Memory B cell (primary cell): ENCODE data around the gene KMT2C.

ENCODE experiments used
- ATAC-seq: fragments of 150-1000 bp; cut with Tn5 transposase; 2 replicates; pipeline ENCODE4 v1.10.0; 2021; ENCODE audit warnings: low read depth, mild to moderate bottlenecking, moderate library complexity
- DNase-seq, 2 donors: peaks; one replicate each; pipeline ENCODE4 v3.0.0; 2022; ENCODE audit warnings: low spot score in 2 of 2
- H3K27ac Mint-ChIP-seq: one replicate; pipeline ENCODE4 v1.8.0; 2022; ENCODE audit warnings: mild to moderate bottlenecking, moderate library complexity, mixed read lengths
- H3K27me3 Mint-ChIP-seq: one replicate; pipeline ENCODE4 v1.8.0; 2022; ENCODE audit warnings: mixed read lengths
- H3K36me3 Mint-ChIP-seq: one replicate; pipeline ENCODE4 v1.8.0; 2022; ENCODE audit warnings: mild to moderate bottlenecking, mixed read lengths
- H3K4me1 Mint-ChIP-seq: one replicate; pipeline ENCODE4 v1.8.0; 2022; ENCODE audit warnings: mixed read lengths
- H3K4me3 Mint-ChIP-seq: one replicate; pipeline ENCODE4 v1.8.0; 2022; ENCODE audit warnings: mild to moderate bottlenecking, moderate library complexity, mixed read lengths
- H3K9me3 Mint-ChIP-seq: one replicate; pipeline ENCODE4 v1.8.0; 2022; ENCODE audit warnings: mixed read lengths

KMT2C gene

DNA sequence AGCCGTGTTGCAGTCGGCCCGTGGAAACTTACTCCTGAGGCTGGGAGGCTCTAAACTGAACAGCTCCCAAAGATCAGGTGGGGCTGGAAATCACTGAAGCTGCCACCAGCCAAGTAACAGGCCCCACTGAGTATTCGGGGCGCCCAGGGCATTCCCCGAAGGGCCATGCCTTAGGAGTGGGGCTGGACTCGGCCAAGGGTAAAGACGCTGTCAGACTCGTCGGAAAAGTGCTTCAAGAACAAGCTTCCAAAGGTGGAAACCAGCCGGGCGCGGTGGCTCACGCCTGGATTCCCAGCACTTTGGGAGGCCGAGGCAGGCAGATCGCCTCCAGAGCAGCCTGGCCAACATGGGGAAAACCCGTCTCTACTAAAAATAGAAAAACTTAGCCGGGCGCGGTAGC, 307.6 kb downstream of the KMT2C start:
- peaks cover 43% of the 10 kb centered on the region for H3K36me3 Mint-ChIP-seq

DNA sequence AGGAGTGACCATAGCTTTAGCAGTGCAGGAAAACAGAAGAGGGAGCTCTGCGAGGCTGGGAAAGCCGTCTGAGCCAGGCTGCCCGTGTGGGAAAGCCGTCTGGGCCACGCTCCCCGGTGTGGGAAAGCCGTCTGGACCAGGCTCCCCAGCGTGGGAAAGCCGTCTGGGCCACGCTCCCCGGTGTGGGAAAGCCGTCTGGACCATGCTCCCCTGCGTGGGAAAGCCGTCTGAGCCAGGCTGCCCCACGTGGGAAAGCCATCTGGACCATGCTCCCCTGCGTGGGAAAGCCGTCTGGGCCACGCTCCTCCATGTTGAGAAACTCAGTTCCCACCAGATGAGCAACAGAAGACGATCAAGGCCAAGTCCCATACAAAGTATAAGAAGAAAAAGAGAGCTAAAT, 308.6 kb downstream of the KMT2C start:
- no peak overlapping the region for H3K4me3 Mint-ChIP-seq
- peak overlapping the region; percentile 82 for H3K27ac Mint-ChIP-seq
- peaks cover 53% of the 10 kb centered on the region for H3K36me3 Mint-ChIP-seq
- H3K4me1 Mint-ChIP-seq, result no peaks in the 10 kb centered on the region
- DNase-seq (no peak), ATAC-seq (no peak)
- peaks cover 3% of the 10 kb centered on the region for H3K9me3 Mint-ChIP-seq
- H3K27me3 Mint-ChIP-seq, result no peaks in the 10 kb centered on the region

More for the DNA sequence above, 307.6 kb downstream of the KMT2C start:
- ATAC-seq (no peak), DNase-seq (no peak)
- H3K4me3 Mint-ChIP-seq, result no peak overlapping the region
- H3K9me3 Mint-ChIP-seq, result peaks cover 3% of the 10 kb centered on the region
- no peaks in the 10 kb centered on the region for H3K27me3 Mint-ChIP-seq
- no peaks in the 10 kb centered on the region for H3K4me1 Mint-ChIP-seq
- no peak overlapping the region for H3K27ac Mint-ChIP-seq

DNA sequence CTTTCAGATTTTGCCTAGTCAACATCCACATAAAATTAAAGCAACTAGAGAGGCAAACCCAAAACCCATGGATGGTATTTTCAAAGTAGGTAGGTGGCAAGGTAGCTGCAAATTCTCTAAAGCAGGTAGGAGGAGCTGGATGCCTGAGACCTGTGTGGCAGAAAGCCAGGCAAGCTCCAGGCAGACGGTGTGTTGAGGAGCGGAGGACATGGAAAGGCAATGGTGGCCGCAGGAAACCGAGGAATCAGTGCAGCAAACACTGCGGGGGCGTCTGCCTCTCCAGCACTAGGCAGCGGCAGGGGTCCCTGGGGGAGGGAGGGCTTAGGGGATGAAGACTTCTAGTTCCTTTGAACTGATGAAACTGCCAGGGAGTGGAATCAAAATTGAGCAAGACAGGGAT, 309.1 kb downstream of the KMT2C start:
- Mint-ChIP-seq H3K27ac (peak overlapping the region; percentile 82), H3K4me1 (no peaks in the 10 kb centered on the region), H3K9me3 (peaks cover 3% of the 10 kb centered on the region), H3K36me3 (peaks cover 57% of the 10 kb centered on the region), H3K27me3 (no peaks in the 10 kb centered on the region), H3K4me3 (no peak overlapping the region)
- no peak for ATAC-seq
- DNase-seq, result no peak

DNA sequence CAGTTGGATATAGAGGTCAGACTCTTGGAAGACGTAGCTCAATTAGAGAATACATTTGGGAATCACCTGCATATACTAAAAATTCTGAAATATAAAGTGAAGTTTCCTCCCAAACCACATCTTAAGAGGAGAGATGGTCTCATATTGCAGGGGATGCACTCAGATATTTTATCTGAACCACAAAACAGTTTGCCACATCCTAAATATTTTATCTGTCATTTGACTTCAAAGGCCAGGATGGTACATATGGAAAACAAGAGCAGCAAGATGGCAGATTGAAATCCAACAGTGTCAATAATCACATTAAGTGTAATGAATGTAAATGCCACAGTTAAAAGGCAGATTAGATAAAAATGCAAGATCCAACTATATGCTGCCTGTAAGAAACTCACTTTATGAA, 313.3 kb downstream of the KMT2C start:
- DNase-seq (no peak), ATAC-seq (no peak)
- H3K4me3 Mint-ChIP-seq, result no peak overlapping the region
- H3K9me3 Mint-ChIP-seq, result peaks cover 2% of the 10 kb centered on the region
- H3K27ac Mint-ChIP-seq, result no peak overlapping the region
- no peaks in the 10 kb centered on the region for H3K4me1 Mint-ChIP-seq
- no peaks in the 10 kb centered on the region for H3K27me3 Mint-ChIP-seq
- H3K36me3 Mint-ChIP-seq, result peaks cover 63% of the 10 kb centered on the region

DNA sequence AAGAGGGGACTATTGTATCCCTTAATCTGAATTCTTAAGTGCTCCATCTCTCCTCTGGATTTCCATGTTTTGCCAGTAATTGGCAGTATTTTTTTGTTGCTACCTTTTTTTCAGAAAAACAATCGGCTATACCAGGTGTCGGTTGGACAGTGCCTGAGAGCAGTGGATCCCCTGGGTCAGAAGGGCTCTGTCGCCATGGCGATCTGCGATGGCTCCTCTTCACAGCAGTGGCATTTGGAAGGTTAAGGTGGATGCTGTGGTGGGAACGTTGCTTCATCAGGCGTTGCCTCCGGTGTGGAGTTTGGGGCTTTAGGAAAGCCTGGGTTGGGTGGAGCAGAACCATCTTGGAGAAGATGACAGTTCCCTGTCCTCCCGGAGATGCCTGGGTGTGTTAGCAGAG, 314.4 kb downstream of the KMT2C start:
- Mint-ChIP-seq H3K27me3 (no peaks in the 10 kb centered on the region), H3K4me3 (no peak overlapping the region), H3K27ac (no peak overlapping the region), H3K4me1 (no peaks in the 10 kb centered on the region), H3K36me3 (peaks cover 54% of the 10 kb centered on the region), H3K9me3 (peaks cover 2% of the 10 kb centered on the region)
- ATAC-seq (no peak), DNase-seq (no peak)

DNA sequence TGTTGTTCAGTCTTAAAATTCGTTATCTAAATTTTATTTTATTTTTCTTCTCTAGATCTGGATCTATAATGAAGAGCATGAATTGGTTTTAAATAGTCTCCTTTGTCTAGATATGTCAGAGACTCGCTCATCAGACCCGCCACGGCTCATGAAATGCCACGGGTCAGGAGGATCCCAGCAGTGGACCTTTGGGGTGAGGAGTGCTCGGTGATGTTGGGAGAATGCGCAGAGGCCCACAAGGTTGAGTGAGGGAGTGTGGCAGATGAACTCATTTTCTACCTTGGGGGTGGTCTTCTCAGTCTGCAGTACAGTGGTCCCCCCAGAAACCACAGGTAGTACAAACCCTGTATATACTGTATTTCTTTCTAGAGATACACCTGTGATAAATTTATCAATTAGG, 315.0 kb downstream of the KMT2C start:
- no peak for DNase-seq
- H3K4me1 Mint-ChIP-seq, result no peaks in the 10 kb centered on the region
- peaks cover 2% of the 10 kb centered on the region for H3K9me3 Mint-ChIP-seq
- no peak overlapping the region for H3K27ac Mint-ChIP-seq
- peaks cover 55% of the 10 kb centered on the region for H3K36me3 Mint-ChIP-seq
- no peak for ATAC-seq
- no peak overlapping the region for H3K4me3 Mint-ChIP-seq
- H3K27me3 Mint-ChIP-seq, result no peaks in the 10 kb centered on the region

DNA sequence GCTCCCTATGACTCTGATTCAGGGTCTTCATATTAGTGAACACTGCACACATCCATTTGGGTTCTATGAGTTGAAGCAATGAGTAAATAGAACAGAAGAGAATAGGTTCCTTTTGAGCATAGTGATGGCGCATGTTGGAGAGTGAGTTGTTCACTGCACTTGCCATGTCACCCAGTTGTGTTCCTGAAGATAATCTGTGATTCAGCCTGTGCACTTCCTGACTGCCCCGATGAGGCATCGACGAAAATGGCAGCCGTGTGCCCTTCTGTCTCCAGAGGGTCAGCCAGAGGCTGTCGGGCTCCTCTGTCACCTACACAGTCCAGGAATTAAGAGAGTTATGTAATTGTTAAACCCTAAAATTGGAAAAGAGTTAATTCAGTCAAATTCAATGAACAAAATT, 315.6 kb downstream of the KMT2C start:
- Mint-ChIP-seq H3K4me3 (no peak overlapping the region), H3K27ac (no peak overlapping the region)

DNA sequence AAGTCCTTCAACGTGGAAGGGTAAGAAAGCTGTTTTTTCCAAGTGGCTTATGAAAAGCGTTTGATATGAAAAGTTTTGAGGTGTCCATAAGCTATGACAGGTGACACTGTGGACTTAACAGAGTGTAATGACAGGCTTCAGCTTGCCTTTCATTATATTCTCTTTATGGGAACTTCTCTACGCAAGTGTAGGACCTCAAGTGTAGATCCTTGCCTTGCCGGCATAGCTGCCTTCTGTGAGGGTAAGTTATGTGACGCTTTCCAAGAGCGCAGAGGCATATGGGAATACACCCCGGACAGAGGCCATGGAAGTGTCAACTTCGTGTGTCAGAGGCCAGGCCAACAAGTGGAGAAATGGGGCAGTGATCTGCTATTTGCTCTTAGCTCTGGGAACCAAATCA, 318.4 kb downstream of the KMT2C start:
- Mint-ChIP-seq H3K4me1 (no peaks in the 10 kb centered on the region), H3K4me3 (no peak overlapping the region), H3K27me3 (no peaks in the 10 kb centered on the region), H3K27ac (no peak overlapping the region), H3K36me3 (peaks cover 44% of the 10 kb centered on the region), H3K9me3 (peaks cover 2% of the 10 kb centered on the region)
- ATAC-seq, result no peak
- DNase-seq, result no peak

More for the DNA sequence above, 315.6 kb downstream of the KMT2C start:
- Mint-ChIP-seq H3K9me3 (peaks cover 2% of the 10 kb centered on the region), H3K36me3 (peaks cover 55% of the 10 kb centered on the region), H3K4me1 (no peaks in the 10 kb centered on the region), H3K27me3 (no peaks in the 10 kb centered on the region)
- ATAC-seq (no peak), DNase-seq (no peak)

DNA sequence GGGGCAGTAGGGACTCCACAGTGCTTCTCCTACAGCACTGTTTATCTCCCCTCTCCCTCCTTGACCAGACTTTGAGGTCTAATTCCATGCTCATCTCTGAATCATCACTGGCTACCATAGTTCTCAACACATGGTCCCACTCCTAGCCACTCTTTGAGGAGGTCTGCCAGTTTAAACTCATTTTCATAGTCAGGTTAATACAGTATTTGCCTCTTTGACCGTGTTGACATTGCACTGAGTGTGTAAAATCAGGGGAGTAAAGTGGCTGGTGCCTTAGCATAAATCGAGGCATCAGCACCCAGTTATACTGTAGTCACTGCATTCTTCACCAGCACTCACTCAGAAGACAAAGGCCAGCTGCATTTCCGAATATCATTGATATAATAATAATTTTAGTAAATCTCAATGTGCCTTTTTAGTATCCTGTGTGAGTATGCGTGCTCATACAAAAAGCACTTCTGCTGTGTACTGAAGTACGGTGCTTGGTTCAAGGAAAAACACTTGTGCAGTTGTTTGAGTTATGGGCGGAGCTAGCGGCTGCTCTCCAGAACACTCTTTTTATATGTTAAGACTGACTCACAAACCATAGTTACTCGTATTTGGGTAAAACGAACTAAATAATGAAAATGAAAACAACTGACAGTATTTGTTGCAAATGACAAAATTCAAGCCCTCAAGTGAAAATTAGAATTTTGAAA, 320.6 kb downstream of the KMT2C start:
- peaks cover 29% of the 10 kb centered on the region for H3K36me3 Mint-ChIP-seq
- DNase-seq (no peak), ATAC-seq (no peak)
- H3K27me3 Mint-ChIP-seq, result no peaks in the 10 kb centered on the region
- H3K4me3 Mint-ChIP-seq, result no peak overlapping the region
- H3K27ac Mint-ChIP-seq, result no peak overlapping the region
- H3K4me1 Mint-ChIP-seq, result no peaks in the 10 kb centered on the region
- H3K9me3 Mint-ChIP-seq, result peaks cover 2% of the 10 kb centered on the region

DNA sequence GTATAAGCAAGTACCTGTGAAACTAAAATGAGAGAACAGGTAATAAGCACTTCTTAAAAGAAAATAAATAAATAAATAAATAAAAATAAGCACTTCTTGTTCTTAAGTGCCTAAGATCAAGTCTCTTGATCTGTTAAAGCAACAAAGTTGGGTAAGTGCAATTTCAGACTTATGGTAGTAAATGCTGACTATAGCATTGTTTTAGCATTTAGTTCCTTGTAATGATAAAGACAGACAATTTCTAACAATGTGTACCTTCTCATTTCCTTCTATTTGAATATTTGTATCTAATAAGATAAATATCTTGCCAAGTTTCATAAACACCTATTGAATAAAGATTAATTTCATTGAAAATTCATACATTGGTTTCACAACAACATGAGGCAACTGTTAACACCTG, 323.0 kb downstream of the KMT2C start:
- Mint-ChIP-seq H3K27me3 (no peaks in the 10 kb centered on the region), H3K27ac (no peak overlapping the region), H3K4me3 (no peak overlapping the region), H3K36me3 (peaks cover 27% of the 10 kb centered on the region), H3K9me3 (peaks cover 3% of the 10 kb centered on the region), H3K4me1 (peaks cover 2% of the 10 kb centered on the region)
- DNase-seq (no peak), ATAC-seq (no peak)

DNA sequence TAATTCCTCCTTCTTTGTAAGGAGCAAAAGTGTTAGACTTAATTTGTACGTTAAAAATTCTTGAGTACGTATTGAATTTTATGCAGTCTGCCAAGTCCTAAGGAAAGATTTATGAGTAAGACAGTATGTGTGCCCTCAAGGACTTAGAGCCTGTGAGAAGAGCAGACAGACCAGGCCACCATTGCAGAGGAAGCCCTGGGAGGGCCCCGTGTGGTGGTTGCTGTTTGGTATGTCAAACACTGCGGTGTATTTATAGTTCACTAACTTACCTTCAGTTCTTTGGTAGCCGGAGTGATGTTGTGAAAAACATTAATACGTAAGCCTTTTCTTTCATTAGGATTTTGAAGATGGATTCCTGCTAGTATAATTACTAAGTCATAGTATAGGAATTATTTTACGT, 327.4 kb downstream of the KMT2C start:
- DNase-seq, result no peak
- H3K4me1 Mint-ChIP-seq, result peaks cover 2% of the 10 kb centered on the region
- no peaks in the 10 kb centered on the region for H3K27me3 Mint-ChIP-seq
- ATAC-seq, result no peak
- H3K4me3 Mint-ChIP-seq, result no peak overlapping the region
- peaks cover 29% of the 10 kb centered on the region for H3K36me3 Mint-ChIP-seq
- H3K9me3 Mint-ChIP-seq, result peaks cover 1% of the 10 kb centered on the region
- H3K27ac Mint-ChIP-seq, result no peak overlapping the region

DNA sequence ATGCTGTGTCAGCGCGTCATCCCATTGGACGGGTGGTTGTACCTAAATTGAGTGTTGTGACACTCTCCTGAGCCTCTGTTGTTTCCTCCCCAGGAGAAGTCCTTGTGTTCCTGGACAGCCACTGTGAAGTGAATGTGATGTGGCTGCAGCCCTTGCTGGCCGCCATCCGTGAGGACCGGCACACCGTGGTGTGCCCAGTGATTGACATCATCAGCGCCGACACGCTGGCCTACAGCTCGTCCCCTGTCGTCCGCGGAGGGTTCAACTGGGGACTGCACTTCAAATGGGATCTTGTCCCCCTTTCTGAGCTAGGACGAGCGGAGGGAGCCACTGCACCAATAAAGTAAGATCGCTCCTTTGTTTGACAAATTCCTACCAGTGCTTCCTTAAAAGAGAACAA, 327.9 kb downstream of the KMT2C start:
- no peak overlapping the region for H3K4me3 Mint-ChIP-seq
- H3K4me1 Mint-ChIP-seq, result peaks cover 2% of the 10 kb centered on the region

DNA sequence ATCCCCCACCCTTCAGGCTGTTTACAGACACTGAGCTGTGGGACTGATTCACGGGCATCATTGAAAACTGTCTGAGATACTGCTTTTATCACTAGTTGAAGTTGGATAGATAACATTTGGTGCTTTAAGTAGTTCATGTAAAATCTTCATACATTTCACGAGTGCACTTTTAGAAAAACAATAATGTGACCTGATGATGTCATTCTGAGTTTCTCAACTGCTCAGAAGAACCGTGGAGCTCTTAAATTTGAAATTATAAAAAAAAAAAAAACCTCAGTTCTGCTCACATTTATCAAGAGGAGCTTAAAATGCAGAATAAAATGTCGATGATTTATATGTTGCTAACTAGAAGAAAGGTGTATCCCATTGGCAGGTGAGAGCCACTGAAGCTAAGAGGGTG, 328.8 kb downstream of the KMT2C start:
- Mint-ChIP-seq H3K4me3 (no peak overlapping the region), H3K27me3 (no peaks in the 10 kb centered on the region), H3K4me1 (peaks cover 2% of the 10 kb centered on the region), H3K36me3 (peaks cover 25% of the 10 kb centered on the region), H3K9me3 (peaks cover 1% of the 10 kb centered on the region), H3K27ac (no peak overlapping the region)
- DNase-seq (no peak), ATAC-seq (no peak)

More for the DNA sequence above, 327.9 kb downstream of the KMT2C start:
- no peaks in the 10 kb centered on the region for H3K27me3 Mint-ChIP-seq
- ATAC-seq, result no peak
- peaks cover 25% of the 10 kb centered on the region for H3K36me3 Mint-ChIP-seq
- no peak for DNase-seq
- H3K9me3 Mint-ChIP-seq, result peaks cover 1% of the 10 kb centered on the region
- no peak overlapping the region for H3K27ac Mint-ChIP-seq

DNA sequence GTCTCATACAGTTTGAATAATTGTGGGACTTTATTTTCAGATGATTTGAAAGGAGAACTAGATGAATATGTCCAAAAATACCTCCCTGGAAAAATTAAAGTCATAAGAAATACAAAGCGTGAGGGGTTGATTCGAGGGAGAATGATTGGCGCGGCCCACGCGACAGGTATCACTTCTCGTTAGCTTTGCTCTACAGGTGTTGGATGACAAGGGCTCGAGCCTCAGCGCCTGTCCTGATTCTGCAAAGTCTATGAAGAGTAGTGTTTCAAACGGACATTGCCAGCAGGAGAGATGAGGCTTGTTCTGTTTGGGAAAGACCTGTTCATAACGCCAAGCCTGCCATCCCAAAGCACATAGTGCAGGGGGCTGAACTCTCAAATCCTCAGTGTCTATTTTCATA, 330.6 kb downstream of the KMT2C start:
- Mint-ChIP-seq H3K36me3 (peaks cover 32% of the 10 kb centered on the region), H3K27me3 (no peaks in the 10 kb centered on the region), H3K9me3 (peaks cover 1% of the 10 kb centered on the region), H3K4me1 (peaks cover 2% of the 10 kb centered on the region), H3K4me3 (no peak overlapping the region), H3K27ac (no peak overlapping the region)
- ATAC-seq (no peak), DNase-seq (no peak)

DNA sequence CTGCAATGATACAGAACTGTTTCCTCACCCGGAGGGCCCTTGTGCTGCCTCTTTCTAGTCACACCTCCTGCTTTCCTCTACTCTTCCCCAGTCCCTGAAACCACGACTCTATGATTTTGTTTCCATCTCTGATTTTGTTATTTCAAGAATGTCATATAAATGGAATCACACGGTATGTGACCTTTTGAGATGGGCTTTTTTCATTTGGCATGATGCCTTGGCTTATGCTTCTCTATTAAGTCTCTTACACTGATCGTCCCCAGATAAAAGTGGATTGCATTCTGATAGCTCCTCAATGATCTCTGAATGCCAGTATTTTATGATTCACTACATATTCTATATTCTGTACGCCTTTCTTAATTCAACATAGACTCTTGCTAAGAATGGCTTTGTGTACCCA, 332.1 kb downstream of the KMT2C start:
- Mint-ChIP-seq H3K27me3 (no peaks in the 10 kb centered on the region), H3K36me3 (peaks cover 26% of the 10 kb centered on the region), H3K4me3 (no peak overlapping the region), H3K27ac (peak overlapping the region; percentile 8), H3K4me1 (no peaks in the 10 kb centered on the region), H3K9me3 (no peaks in the 10 kb centered on the region)
- DNase-seq (no peak), ATAC-seq (no peak)
